Measurements from ENCODE around the gene SMARCAL1. TPM values are rescaled to one million over a fixed set of nuclear protein-coding genes. Genes with fewer than 3 reads are reported as not detected.

Gene SMARCAL1
- total RNA-seq, result 22.0 and 23.7 TPM in 2 replicates

DNA sequence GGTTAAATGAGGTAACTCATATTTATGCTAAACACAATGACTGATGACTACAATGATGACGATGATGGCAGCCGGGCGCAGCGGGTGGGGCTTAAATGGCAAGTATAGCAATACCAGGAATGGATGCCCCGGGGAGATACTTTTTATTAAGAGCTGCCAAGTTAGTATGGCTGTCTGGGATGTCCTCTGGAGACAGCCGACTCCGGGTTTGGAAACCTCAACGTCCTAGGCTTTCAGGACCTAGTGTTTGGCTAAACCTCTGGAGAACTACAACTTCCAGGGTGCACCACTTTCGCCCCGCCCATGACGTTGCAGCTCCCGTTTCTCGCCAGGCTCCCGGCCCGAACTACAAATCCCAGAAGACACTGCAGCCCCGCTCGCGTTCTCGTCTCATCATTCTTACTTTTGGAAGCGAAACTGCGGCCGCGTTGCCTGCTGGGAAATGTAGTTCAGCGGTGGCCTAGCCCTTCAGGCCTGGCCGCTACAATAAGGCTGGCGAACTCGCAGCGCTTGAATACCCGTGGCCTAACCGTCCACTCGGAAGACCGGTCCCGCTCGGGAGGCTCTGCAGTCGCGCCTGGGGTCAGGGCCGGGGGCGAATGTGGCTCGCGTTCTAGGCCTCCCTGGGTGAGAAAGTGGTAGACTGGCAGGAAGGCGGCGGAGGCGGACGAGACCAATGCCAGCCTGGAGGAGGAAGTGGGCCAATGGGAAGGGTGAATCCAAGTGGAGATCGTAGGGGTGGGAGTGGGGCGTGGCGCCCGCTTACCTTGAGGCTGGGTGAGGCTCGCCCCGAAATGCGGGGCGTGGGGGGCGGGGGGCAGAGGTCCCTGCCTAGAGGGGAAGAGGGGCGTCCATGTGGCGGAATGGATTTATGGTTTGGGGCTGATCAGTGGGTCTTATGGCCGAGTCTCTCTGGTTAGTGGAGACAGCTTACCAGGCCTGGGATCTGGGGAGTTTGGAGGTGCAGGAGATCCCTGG is at the start of gene SMARCAL1:
TSS of gene SMARCAL1 (plus strand) at position 463 of the 978 bp plus-strand sequence. CDS start 2,221 bp downstream, outside the sequence.

GRCh38 chr2:216371721-216372702 is 40.3 kb upstream of the SMARCAL1 start, which contains the start of gene MARCHF4:
MARCHF4 (minus strand) TSS chr2:216372483; CDS start chr2:216370260, 2,223 bp downstream.

GRCh38 chr2:216498379-216499352 is 86.4 kb downstream of the SMARCAL1 start, which contains the start of gene RPL37A:
RPL37A (plus strand) TSS chr2:216498844; CDS start chr2:216498875, 31 bp downstream.

Other genes starting within 250 kb of the SMARCAL1 start
- gene MARCHF4, start 40.0 kb upstream of the SMARCAL1 start, total RNA-seq, result 0.89 and 5.2 TPM in 2 replicates
- 646 and 1,179 TPM in 2 replicates for gene RPL37A, start 86.4 kb downstream of the SMARCAL1 start, total RNA-seq
- 541 and 588 TPM in 2 replicates for gene IGFBP2, start 220.9 kb downstream of the SMARCAL1 start, total RNA-seq